IPS-NIHi7 (cell line): ENCODE measurements around the gene NATD1.
A peak's percentile ranks its signal among the peaks of the same experiment; 100 is the strongest.

Source experiments
- DNase-seq: peaks from one replicate; pipeline ENCODE4 v3.0.0; 2012; ENCODE audit warnings: mixed read lengths; ENCODE audit errors: extremely low spot score

Gene NATD1

DNA sequence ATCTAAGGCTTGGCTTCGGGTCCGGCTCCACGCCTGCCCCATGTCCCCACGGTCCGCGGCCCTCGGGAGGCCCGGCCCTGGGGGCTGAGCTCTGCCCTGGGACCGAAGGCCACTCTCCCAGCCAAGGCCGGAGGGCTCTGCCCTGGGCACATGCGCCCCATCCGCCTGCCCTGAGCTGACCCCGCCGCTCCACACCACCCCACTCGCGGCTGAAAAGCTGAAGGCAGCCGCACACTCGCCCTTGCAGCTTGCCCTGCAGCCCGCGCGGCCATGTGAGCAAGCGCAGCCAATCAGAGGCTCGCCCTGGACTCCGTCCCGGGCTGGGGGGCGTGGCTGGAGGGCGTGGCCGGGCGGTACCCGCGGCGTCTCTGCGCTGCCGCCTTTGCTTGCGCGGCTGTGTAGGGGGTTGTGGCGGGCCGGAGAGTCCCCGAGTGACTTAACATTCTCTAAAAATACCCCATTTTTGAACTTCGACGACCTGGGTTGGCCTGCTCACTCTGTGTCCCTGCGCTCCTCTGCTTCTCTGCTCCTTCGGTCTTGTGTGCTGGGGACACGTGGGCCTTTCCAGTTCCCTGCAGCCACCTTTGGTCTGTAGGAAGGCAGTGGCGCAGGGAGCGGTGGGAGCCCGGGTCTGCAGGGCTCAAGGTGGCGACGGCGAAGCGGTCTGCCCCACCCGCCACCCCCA, 22.5 kb upstream of the NATD1 start:
- peak; percentile 98 for DNase-seq

DNA sequence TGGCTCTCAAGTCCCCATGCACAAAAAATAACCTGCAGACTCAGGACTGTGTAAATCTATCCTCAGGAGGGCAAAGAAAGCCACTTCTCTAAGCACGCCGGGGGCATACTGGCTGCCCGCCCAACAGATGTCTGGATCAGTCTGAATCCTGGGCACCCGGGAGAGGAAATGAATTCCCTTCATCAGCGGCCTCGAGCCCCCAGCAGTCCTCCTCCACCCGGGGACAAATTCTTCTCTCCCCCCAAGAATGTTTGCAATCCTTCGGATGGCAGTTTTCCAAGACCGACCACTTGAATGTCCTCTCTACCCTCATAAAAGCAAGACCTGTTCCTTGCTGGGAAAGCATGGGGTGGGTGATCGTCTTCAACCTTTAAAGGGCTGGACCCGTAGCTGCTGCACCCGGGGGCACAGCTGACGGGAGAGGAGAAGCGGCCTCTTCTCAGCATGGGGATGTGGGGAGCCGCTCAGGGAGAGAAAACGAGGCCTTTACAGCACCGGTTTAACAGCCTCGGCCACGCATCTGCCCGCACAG, 21.9 kb upstream of the NATD1 start:
- DNase-seq, result no peak

DNA sequence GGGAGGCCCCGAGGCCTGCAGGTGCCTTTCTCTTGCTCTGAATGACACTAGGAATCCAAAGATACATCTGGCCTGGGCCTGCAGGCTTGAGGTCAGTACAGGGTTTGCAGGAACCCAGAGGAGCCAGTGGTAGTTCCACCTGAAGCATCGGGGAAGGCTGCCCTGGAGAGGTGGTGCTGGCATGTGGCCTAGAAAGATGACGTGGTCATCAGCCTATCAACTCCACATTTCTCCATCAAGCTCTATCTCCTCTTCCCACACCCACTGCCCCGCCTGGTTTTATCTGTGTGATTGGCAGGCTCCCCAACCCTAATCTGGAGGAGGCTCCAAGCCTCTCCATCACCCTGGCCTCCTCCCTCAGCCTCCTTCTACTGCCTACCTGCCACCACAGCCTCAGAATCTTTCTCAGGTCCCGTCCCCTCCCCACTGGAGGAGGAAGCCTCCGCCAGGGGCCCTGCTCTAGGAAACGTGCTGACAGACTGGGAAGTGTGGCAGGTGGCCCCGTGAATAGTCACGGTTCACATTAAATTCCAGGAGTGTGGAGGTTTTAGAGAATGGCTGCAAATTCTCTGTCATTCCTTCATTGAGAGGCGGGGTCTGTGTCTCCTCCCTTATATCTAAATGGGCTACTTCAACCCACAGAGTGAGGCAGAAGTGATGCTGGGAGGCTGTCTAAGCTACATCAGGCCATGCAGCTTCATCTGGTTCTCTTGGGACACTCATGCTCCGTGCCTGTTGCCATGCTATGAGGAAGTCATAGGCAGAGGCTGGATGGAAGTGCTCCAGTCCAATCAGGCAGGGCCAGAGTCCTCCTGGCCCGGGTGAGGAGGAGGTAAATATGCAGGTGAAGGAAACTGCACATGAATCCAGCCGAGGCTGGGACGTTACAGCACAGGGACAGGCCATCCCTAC, 19.9 kb upstream of the NATD1 start:
- no peak for DNase-seq

DNA sequence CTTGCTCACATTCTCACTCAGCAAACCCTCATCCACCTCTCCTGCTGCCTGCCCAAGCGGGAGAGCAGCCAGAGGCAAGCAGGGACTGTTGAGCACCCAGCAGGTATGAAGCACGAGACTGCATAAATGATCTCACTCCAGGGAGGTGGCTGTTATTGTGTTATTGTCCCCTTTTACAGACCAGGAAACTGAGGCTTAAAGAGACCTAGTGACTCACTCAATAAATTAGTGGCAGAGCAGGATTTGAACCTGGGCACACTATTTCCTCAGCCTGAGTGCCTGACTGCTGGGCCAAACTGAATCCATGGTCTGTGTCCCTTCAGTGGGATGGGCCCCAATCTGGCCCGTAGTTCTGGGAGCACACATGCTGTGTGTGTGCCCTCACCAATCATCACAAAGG, 19.0 kb upstream of the NATD1 start:
- no peak for DNase-seq

DNA sequence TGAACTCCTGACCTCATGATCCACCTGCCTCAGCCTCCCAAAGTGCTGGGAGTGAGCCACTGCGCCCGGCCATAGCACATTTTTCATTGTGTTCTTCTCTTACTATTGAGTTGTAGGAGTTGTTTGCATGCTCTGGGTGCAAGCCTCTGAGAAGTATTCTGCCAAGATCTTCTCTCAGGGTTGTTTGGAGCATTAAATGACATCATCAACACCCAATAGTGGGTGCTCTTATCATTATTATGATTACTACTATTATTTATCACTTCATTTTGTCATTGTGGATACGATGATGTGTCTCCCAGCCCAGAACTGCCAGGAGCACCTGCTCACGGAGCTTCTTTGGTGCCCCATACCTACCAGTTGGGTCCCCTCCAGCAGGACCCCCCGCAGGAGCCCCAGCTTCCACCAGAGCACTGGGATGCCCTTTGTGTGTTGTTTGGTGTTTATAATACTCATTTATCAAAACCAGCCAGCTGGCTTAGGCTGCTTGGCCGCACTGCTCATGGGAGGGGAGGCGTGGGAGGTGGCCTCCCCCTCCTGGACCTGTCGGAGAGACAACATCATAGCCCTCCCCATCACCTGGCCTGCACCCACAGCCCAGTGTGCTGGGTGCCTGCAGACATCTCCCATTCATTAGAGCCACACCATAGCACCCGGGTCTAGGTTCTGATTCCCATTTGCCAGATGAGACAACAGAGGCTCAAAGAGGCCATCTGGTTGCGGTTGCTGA, 18.4 kb upstream of the NATD1 start:
- no peak for DNase-seq

DNA sequence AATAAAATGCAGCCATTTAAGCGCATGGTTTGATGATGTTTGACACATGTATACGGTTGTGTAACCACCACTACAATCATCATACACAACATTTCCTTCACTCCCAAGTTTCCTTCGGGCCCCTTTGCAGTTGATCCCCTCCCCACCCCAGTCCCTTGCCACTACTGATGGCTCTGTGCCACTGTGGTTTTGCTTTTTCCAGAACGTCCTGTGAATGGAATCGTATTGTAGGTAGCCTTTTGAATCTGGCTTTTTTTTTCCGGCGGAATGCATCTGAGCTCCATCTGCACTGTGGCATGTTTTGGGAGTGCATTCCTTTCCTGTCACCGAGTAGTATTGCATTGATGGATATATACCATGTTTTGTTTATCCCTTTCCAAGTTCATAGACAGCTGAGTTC, 16.2 kb upstream of the NATD1 start:
- no peak for DNase-seq

DNA sequence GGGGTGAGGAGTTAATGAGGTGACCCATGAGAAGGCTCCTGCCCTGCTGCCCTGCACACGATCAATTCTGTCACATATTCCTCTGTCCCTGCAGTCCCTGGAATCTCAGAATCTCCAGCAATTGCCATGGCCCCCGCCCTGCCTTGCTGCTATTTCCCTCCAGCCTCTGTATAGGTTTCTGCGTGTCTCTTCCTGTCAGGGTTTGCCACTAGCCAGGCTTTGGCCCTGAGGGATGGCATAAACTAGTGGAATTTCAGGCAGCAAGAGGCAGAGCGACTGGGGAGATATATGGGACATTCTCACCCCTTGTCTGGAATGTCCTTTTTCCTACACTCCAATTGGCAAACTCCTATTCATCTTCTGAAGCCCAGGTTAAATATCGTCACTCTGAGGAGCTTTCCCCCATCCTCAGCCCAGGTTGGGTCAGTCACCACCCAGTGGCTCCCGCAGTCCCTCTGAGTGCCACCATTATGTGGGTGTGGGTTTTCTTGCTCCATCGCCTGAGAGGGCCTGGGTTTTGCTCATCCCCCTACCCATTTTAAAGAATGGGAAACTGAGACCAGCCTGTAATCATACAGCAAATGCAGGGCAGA, 15.5 kb upstream of the NATD1 start:
- no peak for DNase-seq

DNA sequence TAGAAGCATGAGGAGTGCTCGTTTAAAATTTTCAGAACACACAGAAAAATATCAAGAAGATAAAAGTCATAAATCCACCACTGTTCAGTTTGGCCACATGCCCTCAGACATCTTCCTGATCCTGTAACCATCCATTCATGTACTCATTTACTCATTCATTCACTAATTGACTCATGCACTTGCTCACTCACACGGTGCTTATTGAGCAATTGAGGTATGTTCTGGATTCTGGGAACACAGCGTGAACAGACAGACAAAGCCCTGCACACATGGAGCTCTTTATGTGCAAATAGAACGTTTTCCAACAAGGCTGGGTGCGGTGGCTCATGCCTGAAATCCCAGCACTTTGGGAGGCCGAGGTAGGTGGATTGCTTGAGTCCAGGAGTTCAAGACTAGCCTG, 10.2 kb upstream of the NATD1 start:
- no peak for DNase-seq

DNA sequence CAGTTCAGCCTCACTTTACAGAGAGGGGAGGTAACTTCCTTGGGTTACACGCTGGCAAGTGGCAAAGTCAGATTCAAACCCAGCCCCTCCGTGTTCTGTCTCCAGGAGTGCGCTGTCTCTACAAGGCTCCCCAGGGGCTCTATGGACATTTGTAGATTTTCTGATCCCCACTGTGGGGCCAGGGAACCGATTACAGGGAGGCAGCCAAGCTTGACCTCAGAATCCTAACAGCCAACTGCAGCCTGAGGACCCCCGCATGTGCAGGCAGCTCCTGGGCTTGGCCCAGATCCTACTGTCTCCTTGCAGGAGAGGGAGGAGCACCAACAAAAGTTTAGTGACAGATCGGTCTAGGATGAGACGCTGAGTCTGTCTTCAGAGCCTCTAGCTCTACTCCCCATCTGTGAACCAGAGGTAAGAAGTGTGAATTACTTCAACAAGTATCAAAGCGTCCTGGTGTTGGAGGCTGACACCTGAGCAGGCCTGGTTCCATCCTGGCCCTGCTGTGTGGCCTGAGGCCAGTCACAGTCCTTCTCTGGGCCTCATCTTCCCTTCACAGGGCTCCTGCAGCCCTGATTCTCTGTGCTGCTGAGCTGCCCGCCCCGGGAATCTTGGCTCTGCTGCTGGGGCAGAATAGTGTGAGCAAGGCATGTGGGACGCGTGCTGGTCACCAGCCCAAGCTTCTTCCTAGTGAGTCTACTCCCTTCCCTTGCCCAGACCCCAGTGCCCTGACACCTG, 9.2 kb upstream of the NATD1 start:
- no peak for DNase-seq

DNA sequence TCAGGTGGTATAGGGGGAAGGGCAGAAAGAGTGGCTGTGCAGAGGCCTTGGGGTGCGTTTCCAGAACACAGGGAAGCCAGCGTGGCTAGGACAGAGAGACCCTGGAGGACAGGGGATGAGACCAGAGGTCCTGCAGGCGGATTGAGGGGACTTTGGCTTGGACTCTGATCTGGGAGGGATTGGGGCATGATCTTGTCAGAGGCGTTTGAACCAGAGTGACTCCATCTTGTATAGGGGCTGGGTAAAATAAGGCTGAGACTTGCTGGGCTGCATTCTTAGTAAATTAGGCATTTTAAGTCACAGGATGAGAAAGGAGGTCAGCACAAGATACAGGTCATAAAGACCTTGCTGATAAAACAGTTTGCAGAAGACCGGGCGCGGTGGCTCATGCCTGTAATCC, 5.4 kb upstream of the NATD1 start:
- DNase-seq, result no peak

DNA sequence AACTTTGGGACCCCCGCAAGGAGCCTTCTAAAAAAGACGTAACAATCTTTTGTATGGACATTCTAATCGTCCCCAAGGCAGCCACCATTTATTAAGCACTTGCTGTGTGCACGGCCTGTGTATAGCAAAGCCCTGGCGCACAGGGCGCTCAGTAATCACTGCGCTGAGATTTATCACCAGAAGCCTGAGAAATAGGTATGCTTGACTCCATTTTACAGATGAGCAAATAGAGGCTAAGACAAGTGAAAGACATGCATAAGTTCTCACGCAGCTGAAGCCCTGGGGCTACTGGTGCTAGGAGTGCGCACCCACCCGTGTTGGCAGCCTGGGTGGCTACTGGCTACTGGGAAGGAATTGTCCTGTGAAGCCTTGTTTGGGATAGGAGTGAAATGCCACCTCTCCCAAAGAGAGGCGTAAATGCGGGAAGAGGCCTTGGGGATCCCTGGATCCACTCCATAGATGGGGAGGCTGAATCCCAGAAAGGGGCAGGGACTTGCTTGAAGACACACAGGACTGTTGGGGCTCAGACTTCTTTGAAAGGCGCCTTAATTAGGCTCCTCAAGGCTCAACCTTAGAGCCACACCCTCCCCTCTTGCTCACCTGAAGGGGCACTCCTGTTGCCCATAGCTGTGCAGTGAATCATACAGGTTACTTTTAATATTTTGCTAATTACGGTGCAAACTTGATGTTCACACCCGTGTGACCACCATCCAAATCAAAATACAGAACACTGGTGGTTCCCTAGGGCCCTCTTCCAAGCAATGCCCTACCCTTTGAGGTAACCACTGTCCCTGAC, 634 bp upstream of the NATD1 start:
- DNase-seq, result no peak

DNA sequence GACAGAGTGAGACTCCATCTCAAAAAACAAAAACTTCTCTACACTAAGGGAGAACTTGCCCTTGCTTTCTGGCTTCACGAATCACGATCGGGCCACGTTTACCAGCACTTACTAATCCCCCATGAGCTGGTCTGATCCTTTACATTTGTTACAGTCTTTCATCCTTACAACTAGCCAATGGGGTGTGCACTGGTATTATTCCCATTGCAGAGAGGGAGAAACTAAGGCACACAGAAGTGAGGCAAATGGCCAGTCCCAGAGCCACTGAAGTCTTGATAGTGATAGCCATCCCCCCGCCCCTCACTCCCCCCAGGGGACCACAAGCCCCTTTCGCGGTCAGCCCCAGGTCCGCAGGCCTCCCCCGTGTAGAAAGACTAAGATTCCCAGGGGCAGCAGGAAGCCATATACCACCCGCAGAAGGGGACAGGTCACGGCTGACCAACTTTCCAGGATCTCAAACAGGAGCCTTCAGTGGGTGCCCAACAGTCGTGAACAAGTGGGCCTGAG, 868 bp downstream of the NATD1 start:
- no peak for DNase-seq

DNA sequence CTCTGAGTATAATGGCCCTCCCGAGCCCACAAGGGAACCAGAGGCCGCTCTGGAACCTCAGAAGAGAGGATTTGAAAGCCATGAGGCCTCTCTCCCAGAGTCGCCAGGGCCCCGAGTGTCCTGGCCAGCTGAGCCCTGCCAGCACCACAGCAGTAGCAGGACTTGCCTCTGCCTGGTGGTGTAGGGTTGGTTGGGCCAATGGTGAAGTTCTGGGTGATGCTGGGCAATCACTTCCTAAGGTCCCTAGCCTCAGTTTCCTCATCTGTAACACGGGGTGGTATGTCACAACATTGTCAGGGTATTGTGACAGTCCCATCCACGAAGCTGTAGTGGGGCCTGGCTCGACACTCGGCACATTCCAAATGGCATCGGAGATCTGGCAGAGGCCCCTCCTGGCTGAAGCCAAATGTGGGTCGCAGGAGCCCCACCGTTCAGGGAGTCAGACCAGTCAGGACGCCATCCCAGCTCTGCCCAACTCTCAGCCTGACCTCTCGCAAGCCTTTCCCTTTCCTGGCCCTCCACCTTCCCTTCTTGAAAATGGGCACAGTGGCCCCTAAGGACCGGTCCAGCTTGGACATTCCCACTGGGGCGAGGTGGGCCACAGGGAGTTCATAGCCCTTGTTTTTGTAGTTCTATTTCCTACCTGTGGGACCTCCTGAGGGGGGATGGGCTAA, 1.7 kb downstream of the NATD1 start:
- DNase-seq, result no peak

DNA sequence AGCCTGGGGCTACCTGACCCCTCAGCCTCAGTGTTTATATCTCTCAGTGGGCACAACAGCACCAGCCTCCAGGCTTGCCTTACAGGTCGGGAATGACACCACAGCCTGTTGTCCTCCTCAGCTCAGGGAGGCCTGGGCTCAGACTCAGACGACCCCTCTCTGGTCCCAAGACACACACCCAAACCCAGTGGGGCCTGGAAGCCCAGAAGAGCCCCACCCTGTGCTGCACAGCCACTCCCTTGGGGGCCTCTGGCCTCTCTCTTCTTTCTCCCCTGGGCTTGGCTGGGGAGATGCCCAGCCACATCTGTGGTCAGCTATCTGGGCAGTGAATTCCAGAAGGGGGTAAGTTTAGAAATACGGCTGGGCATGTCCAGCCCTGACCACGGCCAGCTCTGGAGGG, 2.4 kb downstream of the NATD1 start:
- no peak for DNase-seq

DNA sequence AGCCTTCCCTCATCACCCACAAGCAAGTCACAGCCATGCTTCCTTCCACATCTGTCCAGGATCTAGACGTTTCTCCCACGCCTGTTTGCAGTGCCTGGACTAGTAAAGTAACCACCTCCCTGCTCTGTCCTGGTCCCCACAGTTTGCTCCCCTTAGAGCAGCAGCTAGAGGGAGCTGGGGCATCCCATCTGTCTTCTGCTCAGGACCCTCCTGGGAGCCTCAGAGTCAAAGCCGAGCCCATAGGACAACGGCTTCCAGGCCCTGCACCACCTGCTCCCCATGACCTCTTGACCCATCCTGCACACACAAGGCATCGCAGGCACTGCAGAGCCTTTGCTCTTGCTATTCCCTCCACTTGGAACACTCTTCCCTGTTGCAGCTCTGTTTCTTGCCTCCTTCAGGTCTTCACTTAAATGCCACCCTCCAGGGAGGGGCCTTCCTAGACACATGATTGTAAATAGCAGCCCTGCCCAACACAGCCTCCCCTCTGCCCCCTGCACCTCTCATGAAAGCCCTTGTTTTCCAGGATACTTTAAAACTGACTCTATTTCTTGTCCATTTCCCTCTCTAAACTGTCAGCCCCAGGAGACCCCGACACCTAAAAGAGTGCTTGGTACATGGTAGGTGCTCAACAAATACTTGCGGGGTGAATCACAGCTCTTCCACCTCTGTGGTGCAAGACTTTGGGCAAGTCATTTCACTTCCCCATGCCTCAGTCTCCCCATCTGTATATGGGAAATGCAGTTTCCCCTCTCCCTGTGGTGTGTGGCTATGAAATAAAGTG, 3.1 kb downstream of the NATD1 start:
- no peak for DNase-seq

DNA sequence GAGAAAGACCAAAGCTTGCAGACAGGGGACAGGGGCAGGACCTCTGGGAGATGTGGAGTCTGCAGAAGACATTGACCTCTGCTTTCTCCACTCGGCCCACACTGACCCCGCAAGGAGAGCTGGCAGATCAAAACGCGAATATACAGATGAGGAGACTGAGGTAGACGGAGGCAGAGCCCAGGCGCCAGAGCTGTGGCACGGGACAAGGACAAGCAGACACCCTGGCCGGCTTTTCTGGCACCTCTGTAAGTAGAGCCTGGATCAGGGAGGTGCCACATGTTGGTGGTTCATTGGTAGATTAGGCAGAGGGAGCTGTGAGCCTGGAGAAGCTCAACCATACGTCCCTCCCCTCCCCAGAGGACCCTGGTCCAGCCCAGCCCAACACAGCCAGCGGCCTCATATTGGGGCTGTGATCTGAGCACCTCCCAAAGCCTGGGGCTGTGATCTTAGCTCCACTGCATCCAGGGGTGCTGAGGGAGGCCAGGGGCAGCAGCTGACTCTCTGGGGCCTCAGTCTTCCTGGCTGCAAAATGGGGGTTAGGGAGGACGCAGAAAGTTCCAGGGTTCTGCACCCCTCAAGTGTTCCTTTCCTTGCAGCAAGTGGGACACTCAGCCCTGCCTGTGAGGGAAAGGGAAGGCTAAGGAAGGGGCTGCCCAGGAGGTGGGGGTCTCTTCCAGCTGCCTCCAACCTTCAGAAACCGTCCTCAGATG, 4.0 kb downstream of the NATD1 start:
- DNase-seq, result no peak

DNA sequence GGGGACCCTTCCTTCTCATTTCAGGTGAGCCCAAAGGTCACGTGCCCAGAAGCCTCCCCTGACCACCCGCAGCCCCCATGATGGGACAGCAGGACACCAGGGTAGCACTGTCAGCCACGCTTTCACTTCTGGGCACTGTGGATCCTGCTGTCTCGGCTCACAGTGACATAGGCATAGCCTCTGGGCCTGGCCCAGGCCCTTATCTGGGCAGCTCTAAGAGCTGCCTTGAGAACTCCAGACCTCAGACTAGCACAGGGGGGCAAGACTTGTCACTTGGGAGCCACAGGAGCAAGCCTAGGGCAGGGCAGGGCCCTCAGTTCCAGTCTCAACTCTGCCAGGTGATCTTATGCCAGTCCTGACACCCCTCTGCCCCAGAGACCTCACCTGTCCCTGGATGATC, 4.7 kb downstream of the NATD1 start:
- no peak for DNase-seq

DNA sequence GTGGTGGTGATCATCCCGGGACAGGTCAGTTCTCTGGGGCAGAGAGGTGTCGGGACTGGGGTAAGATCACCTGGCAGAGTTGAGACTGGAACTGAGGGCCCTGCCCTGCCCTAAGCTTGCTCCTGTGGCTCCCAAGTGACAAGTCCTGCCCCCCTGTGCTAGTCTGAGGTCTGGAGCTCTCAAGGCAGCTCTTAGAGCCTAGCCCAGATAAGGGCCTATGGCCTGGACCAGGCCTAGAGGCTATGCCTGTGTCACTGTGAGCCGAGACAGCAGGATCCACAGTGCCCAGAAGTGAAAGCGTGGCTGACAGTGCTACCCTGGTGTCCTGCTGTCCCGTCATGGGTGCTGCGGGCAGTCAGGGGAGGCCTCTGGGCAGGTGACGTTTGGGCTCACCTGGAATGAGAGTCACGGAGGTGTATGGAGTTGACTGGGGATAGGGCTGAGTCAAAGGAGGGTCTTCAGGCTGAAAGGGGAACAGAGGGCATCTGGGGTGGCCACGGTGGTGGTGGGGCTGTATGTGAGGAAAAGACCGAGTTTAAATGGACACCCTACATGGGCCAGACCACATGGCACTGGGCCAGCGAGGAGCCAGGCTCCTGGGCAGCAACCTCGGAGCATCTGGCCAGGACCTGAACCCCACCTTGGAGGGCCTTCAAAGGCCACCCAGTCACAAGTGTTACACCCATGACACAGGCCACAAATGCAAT, 5.5 kb downstream of the NATD1 start:
- no peak for DNase-seq
